HUES64 (cell line): ENCODE results near the gene C13orf46.

ENCODE experiments used
- H3K27ac ChIP-seq: 2 replicates; pipeline ENCODE4 v1.7.0; 2013; ENCODE audit warnings: low read depth, low read length, inconsistent platforms
- H3K27me3 ChIP-seq: 2 replicates; pipeline ENCODE4 v1.6.1; 2013; ENCODE audit warnings: mild to moderate bottlenecking, low read length; ENCODE audit not compliant: insufficient read depth
- H3K36me3 ChIP-seq: 2 replicates; pipeline ENCODE4 v1.6.1; 2013; ENCODE audit warnings: mild to moderate bottlenecking, low read length; ENCODE audit not compliant: insufficient read depth
- H3K4me1 ChIP-seq: 2 replicates; pipeline ENCODE4 v1.6.1; 2013; ENCODE audit warnings: mild to moderate bottlenecking, low read length, moderate library complexity; ENCODE audit not compliant: insufficient read depth
- H3K4me3 ChIP-seq: 2 replicates; pipeline ENCODE4 v1.5.1; 2013; ENCODE audit warnings: mild to moderate bottlenecking, low read length, moderate library complexity
- H3K9ac ChIP-seq: 2 replicates; pipeline ENCODE4 v1.6.1; 2013; ENCODE audit warnings: mild to moderate bottlenecking, low read depth, low read length
- H3K9me3 ChIP-seq: 2 replicates; pipeline ENCODE4 v1.6.1; 2013; ENCODE audit warnings: low read depth, low read length; ENCODE audit not compliant: insufficient read depth
- WGBS: fragments of 150-250, 120-280 bp; methylation state at CpG from one replicate; pipeline ENCODE4 v1.1.7; 2013; ENCODE audit warnings: missing lambda C conversion rate; 5-methylcytosine and 5-hydroxymethylcytosine counted together

C13orf46 gene

GRCh38 chr13:114016321-114017027 lies 42.6 kb upstream of the C13orf46 start:
- H3K27me3 ChIP-seq = no peaks in the 10 kb centered on the region
- no peak overlapping the region for H3K9ac ChIP-seq
- no peak overlapping the region for H3K27ac ChIP-seq
- no peak overlapping the region for H3K4me3 ChIP-seq
- peaks cover 4% of the 10 kb centered on the region for H3K36me3 ChIP-seq
- H3K4me1 ChIP-seq = no peaks in the 10 kb centered on the region
- 93% methylated on average over 30 of the region's 30 CpGs for WGBS
- H3K9me3 ChIP-seq = no peaks in the 10 kb centered on the region

DNA sequence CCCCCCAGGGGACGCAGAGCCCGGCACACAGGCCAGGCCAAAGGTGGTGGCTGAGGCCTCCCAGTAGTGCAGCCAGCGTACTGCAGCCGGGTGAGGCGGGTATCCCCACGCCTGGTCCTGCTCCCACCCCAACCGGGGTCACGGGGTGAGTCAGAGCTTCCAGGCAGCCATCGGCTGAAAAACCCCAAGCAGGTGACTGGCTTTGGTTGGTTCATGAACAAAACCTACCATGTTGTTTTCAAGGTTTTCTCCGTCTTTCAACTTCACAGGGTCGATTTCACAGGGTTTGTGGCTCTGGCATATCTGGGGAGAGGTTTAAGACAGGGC lies 42.1 kb upstream of the C13orf46 start:
- Histone ChIP-seq H3K36me3 (peaks cover 8% of the 10 kb centered on the region), H3K27me3 (no peaks in the 10 kb centered on the region), H3K4me3 (no peak overlapping the region), H3K9ac (no peak overlapping the region), H3K9me3 (no peaks in the 10 kb centered on the region), H3K4me1 (no peaks in the 10 kb centered on the region), H3K27ac (no peak overlapping the region)
- WGBS = 93% methylated on average over 11 of the region's 11 CpGs

DNA sequence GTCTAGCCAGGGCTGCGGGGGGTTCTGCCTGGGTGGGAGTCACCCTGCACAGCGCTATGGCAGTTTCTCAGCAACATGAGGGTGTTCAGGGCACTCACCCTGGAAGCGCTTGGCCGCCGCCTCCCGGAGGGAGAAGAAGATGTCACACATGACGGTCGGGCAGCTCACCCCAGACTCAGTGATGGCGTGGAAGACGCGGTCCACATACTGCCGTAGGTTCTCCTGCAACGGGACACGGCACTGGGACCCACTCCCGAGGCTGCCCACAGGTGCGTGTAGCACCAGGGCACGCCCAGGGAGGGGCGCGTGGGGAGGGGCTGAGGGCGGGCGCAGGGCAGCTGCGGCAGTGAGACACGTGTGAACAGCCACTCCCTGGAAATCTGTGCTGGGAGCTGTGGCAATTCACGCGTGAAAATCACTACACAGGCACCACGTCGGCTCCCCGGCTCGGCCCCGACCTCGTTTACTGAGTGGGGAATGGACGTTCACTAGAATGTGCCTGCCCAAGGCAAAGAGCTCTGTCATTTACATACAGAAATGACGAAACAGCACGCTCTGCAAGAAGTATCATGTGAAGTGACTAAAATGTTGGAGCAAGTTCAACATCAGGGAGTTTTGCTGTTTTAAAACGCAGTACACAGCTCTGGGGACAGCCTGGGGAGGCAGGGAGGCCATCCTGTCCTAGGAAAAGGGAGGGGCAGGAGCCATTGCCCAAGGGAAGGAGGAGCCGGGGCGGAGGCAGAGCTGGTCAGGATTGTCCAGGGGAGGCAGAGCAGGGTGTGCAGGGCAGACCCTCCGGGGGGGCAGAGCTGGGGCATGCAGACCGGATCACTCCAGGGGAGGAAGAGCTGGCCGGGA lies 41.5 kb upstream of the C13orf46 start:
- WGBS = 94% methylated on average over 40 of the region's 40 CpGs
- H3K9ac ChIP-seq = no peak overlapping the region
- H3K4me1 ChIP-seq = no peaks in the 10 kb centered on the region
- no peaks in the 10 kb centered on the region for H3K9me3 ChIP-seq
- H3K27me3 ChIP-seq = no peaks in the 10 kb centered on the region
- no peak overlapping the region for H3K4me3 ChIP-seq
- H3K27ac ChIP-seq = no peak overlapping the region
- H3K36me3 ChIP-seq = peaks cover 8% of the 10 kb centered on the region; the same call in 1 of the 2 replicates

DNA sequence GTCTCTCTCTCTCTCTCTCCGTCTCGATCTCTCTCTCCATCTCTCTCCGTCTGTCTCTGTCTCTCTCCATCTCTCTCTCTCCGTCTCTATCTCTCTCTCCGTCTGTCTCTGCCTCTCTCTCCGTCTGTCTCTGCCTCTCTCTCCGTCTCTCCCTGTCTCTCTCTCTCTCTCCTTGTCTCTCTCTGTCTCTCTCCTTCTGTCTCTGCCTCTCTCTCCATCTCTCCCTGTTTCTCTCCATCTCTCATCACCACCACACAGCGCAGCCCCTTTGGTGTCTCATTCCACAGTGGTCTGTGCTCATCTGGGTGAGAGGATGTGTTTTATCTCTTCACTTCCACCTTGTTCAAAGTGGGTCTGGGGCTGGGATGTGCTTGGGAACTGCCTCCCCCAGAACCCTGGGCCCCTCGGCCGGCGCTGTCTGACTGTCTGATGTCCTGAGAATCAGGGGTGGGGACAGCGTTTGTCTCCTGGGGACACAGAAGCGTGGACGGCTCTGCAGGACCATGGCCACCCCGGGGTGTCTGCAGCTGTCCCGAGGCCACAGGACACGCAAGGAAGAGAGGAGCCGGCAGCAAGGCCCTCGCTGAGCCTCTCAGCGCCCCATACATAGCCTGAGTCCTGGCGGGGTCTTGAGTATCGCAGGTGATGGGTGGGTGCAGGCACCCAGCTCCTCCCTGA lies 40.2 kb upstream of the C13orf46 start:
- H3K9ac ChIP-seq = no peak overlapping the region
- H3K27ac ChIP-seq = no peak overlapping the region
- no peaks in the 10 kb centered on the region for H3K4me1 ChIP-seq
- no peak overlapping the region for H3K4me3 ChIP-seq
- H3K36me3 ChIP-seq = peaks cover 20% of the 10 kb centered on the region
- 95% methylated on average over 22 of the region's 22 CpGs for WGBS
- H3K27me3 ChIP-seq = no peaks in the 10 kb centered on the region
- no peaks in the 10 kb centered on the region for H3K9me3 ChIP-seq

DNA sequence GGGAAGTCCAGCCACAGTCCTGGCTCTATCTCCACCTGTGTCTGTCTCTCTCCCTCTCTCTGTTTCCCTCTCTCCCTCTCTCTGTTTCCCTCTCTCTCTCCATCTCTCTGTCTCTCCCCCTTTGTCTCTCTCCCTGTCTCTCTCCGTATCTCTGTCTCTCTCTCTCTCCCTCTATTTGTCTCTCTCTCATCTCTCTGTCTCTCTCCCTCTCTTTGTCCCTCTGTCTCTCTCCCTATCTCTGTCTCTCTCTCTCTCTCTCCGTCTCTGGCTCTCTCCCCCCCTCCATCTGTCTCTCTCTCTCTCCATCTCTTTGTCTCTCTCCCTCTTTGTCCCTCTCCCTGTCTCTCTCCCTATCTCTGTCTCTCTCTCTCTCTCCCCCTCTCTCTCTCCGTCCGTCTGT lies 39.5 kb upstream of the C13orf46 start:
- 80% methylated on average over 4 of the region's 4 CpGs for WGBS
- Histone ChIP-seq H3K4me3 (no peak overlapping the region), H3K9ac (no peak overlapping the region), H3K36me3 (peaks cover 22% of the 10 kb centered on the region), H3K4me1 (no peaks in the 10 kb centered on the region), H3K27me3 (no peaks in the 10 kb centered on the region), H3K27ac (no peak overlapping the region), H3K9me3 (no peaks in the 10 kb centered on the region)

GRCh38 chr13:114012921-114013320 lies 39.0 kb upstream of the C13orf46 start:
- peaks cover 22% of the 10 kb centered on the region for H3K36me3 ChIP-seq
- no peaks in the 10 kb centered on the region for H3K4me1 ChIP-seq
- WGBS = 92% methylated on average over 21 of the region's 21 CpGs

GRCh38 chr13:114012141-114012540 lies 38.3 kb upstream of the C13orf46 start:
- H3K4me1 ChIP-seq = no peaks in the 10 kb centered on the region
- WGBS = 93% methylated on average over 17 of the region's 17 CpGs
- H3K9me3 ChIP-seq = no peaks in the 10 kb centered on the region
- H3K4me3 ChIP-seq = no peak overlapping the region
- no peaks in the 10 kb centered on the region for H3K27me3 ChIP-seq
- H3K36me3 ChIP-seq = peaks cover 22% of the 10 kb centered on the region
- H3K27ac ChIP-seq = no peak overlapping the region
- H3K9ac ChIP-seq = no peak overlapping the region

More at GRCh38 chr13:114012921-114013320, 39.0 kb upstream of the C13orf46 start:
- Histone ChIP-seq H3K27me3 (no peaks in the 10 kb centered on the region), H3K27ac (no peak overlapping the region), H3K9ac (no peak overlapping the region), H3K4me3 (no peak overlapping the region), H3K9me3 (no peaks in the 10 kb centered on the region)

DNA sequence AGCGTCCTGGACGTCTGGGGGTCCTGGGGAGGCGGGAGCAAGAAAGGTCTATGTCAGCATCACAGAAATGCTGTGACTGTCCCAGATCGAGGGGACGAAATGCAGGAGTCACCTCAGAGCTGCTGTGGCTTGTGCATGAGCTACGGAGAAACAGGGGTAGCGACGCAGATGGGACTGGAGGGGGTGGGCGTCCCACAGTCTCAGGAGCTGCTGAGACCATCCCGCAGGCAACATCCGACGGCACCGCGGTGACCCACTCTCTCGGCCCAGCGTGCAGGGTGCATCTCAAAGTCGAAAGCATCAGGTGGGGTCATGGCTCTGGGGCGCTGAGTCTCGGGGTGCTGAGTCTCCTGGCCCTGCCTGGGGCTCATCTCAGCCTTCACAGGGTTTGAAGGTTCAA lies 37.4 kb upstream of the C13orf46 start:
- peaks cover 18% of the 10 kb centered on the region for H3K36me3 ChIP-seq

GRCh38 chr13:114010401-114011101 lies 36.7 kb upstream of the C13orf46 start:
- no peaks in the 10 kb centered on the region for H3K4me1 ChIP-seq
- H3K27ac ChIP-seq = no peak overlapping the region
- peaks cover 18% of the 10 kb centered on the region for H3K36me3 ChIP-seq
- no peak overlapping the region for H3K9ac ChIP-seq
- H3K4me3 ChIP-seq = no peak overlapping the region
- 89% methylated on average over 35 of the region's 37 CpGs for WGBS
- H3K27me3 ChIP-seq = no peaks in the 10 kb centered on the region
- H3K9me3 ChIP-seq = no peaks in the 10 kb centered on the region

More for the DNA sequence above, 37.4 kb upstream of the C13orf46 start:
- Histone ChIP-seq H3K4me3 (no peak overlapping the region), H3K27me3 (no peaks in the 10 kb centered on the region), H3K9me3 (no peaks in the 10 kb centered on the region), H3K4me1 (no peaks in the 10 kb centered on the region), H3K27ac (no peak overlapping the region), H3K9ac (no peak overlapping the region)
- WGBS = 94% methylated on average over 19 of the region's 19 CpGs

DNA sequence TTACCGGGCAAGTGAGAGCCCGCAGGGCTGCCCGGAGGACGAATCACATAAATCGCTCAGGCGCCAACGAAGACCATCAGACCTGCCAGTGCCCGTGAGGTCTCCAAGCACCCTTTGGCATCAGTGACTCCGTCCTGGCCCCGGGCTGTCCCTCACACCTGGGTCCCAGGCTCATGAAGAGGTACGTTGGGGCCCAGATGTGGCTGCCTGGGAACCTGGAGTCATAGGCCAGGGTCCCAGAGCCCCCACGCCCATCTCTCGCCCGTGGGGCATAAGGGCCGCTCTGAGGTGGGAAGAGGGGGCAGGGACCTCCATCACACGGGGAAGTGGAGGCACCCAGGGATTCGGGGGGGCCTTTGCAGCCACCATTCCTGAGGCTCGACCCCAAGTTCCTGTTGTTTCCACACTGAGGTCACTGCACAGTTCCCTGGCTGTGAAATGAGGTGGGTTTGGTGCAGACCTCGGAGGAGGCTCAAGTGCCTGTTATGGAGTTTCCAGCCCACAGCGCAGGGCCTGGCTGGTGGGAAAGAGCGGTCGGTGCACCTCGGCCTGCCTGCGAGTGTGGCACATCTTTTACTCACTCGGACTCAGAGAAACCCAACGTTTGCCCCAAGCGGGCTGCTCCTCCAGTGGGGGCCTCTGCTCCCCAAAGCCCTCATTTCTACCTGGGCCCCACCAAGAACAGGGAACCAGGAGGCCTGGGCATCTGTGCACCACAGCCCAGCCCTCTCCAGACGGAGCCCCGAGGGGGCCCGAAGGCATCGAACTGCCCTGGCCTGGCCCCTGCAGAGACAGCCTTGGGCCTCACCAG lies 35.9 kb upstream of the C13orf46 start:
- H3K27me3 ChIP-seq = no peaks in the 10 kb centered on the region
- no peaks in the 10 kb centered on the region for H3K9me3 ChIP-seq
- H3K9ac ChIP-seq = no peak overlapping the region
- peaks cover 18% of the 10 kb centered on the region for H3K36me3 ChIP-seq
- H3K4me3 ChIP-seq = no peak overlapping the region
- H3K4me1 ChIP-seq = no peaks in the 10 kb centered on the region
- no peak overlapping the region for H3K27ac ChIP-seq
- WGBS = 95% methylated on average over 31 of the region's 31 CpGs
